Stimulated activated CD8-positive, alpha-beta memory T cell treated with anti-CD3 and anti-CD28 coated beads, Interleukin-4, amount 100 ng/mL, for 24 hours (primary cell): ENCODE results near the gene FAM149A.

ENCODE experiments used
- DNase-seq: peaks from one replicate; pipeline ENCODE4 v3.0.0-alpha.2; 2020; ENCODE audit warnings: low read depth

FAM149A gene

GRCh38 chr4:186105647-186106321 lies 1.3 kb downstream of the FAM149A start:
- DNase-seq, result no peak

GRCh38 chr4:186107947-186108346 lies 3.4 kb downstream of the FAM149A start:
- DNase-seq, result no peak

- no peak for DNase-seq
These were observed 3.9 kb downstream of the FAM149A start for GRCh38 chr4:186108391-186108790.

GRCh38 chr4:186109245-186109644 lies 4.7 kb downstream of the FAM149A start:
- DNase-seq, result no peak

- no peak for DNase-seq
These were observed 12.2 kb downstream of the FAM149A start for GRCh38 chr4:186116697-186117096.

- no peak for DNase-seq
These were observed 14.1 kb downstream of the FAM149A start for GRCh38 chr4:186118582-186118981.

- DNase-seq, result no peak
These were observed 16.6 kb downstream of the FAM149A start for GRCh38 chr4:186121057-186121456.

GRCh38 chr4:186128842-186129241 lies 24.3 kb downstream of the FAM149A start:
- DNase-seq, result no peak

GRCh38 chr4:186131935-186132334 lies 27.4 kb downstream of the FAM149A start:
- DNase-seq, result no peak

GRCh38 chr4:186132577-186133242 lies 28.2 kb downstream of the FAM149A start:
- no peak for DNase-seq

GRCh38 chr4:186134257-186134656 lies 29.8 kb downstream of the FAM149A start:
- DNase-seq, result no peak

GRCh38 chr4:186134861-186135260 lies 30.4 kb downstream of the FAM149A start:
- DNase-seq, result no peak

GRCh38 chr4:186137196-186137794 lies 32.8 kb downstream of the FAM149A start:
- DNase-seq, result no peak

- no peak for DNase-seq
These were observed 39.9 kb downstream of the FAM149A start for GRCh38 chr4:186144198-186144945.

- no peak for DNase-seq
These were observed 40.6 kb downstream of the FAM149A start for GRCh38 chr4:186144946-186145569.

- DNase-seq, result no peak
These were observed 42.0 kb downstream of the FAM149A start for GRCh38 chr4:186146458-186146857.

GRCh38 chr4:186148336-186148975 lies 44.0 kb downstream of the FAM149A start:
- DNase-seq, result no peak

- no peak for DNase-seq
These were observed 45.4 kb downstream of the FAM149A start for GRCh38 chr4:186149872-186150271.

GRCh38 chr4:186150926-186151325 lies 46.4 kb downstream of the FAM149A start:
- DNase-seq, result no peak

- DNase-seq, result no peak
These were observed 47.0 kb downstream of the FAM149A start for GRCh38 chr4:186151499-186151898.

- no peak for DNase-seq
These were observed 53.7 kb downstream of the FAM149A start for GRCh38 chr4:186158021-186158813.
